ENCODE results near the gene TCEA3. TPM values are rescaled to one million over a fixed set of nuclear protein-coding genes. Genes with fewer than 3 reads are reported as not detected.

The TCEA3 gene
- polyA plus RNA-seq, 4 donors = 20.5 to 55.2 (median 32.4) TPM

- WGBS, 3 donors = 0 to 1% (median 1%) methylated on average over 47 to 87 of the region's 87 CpGs
- H3K36me3 ChIP-seq (ENCODE audit: control insufficient read depth in 3 of 3, insufficient read depth in 2 of 3, low read depth in 1 of 3, low read length in 3 of 3) = no peaks in the 10 kb centered on the region
- H3K27ac ChIP-seq (ENCODE audit: low read depth in 1 of 3, low read length in 2 of 3) = peak within 1 kb of the TSS; percentile 80 to 96 (median 95)
- peak within 1 kb of the TSS; percentile 89 to 98 (median 90) for H3K4me3 ChIP-seq (ENCODE audit: low read depth in 1 of 3, low read length in 3 of 3)
- no peaks in the 10 kb centered on the region for H3K9me3 ChIP-seq (ENCODE audit: control insufficient read depth in 2 of 2, insufficient read depth in 1 of 2, low read depth in 1 of 2, low read length in 1 of 2)
- FAIRE-seq (no peak), DNase-seq (peak; percentile 99 to 100)
- H3K4me1 ChIP-seq (ENCODE audit: control insufficient read depth in 3 of 3, insufficient read depth in 2 of 3, low read depth in 1 of 3, low read length in 2 of 3) = peaks cover 0 to 19% (median 9%) of the 10 kb centered on the region in 3 donors
- H3K27me3 ChIP-seq (ENCODE audit: control insufficient read depth in 3 of 3, insufficient read depth in 3 of 3, low read length in 3 of 3) = no peaks in the 10 kb centered on the region
These were observed 80.2 kb downstream of the TCEA3 start, which contains the start of gene HNRNPR for GRCh38 chr1:23344111-23344986. HNRNPR (minus strand) TSS chr1:23344284; CDS start chr1:23341008, 3,276 bp downstream.

DNA sequence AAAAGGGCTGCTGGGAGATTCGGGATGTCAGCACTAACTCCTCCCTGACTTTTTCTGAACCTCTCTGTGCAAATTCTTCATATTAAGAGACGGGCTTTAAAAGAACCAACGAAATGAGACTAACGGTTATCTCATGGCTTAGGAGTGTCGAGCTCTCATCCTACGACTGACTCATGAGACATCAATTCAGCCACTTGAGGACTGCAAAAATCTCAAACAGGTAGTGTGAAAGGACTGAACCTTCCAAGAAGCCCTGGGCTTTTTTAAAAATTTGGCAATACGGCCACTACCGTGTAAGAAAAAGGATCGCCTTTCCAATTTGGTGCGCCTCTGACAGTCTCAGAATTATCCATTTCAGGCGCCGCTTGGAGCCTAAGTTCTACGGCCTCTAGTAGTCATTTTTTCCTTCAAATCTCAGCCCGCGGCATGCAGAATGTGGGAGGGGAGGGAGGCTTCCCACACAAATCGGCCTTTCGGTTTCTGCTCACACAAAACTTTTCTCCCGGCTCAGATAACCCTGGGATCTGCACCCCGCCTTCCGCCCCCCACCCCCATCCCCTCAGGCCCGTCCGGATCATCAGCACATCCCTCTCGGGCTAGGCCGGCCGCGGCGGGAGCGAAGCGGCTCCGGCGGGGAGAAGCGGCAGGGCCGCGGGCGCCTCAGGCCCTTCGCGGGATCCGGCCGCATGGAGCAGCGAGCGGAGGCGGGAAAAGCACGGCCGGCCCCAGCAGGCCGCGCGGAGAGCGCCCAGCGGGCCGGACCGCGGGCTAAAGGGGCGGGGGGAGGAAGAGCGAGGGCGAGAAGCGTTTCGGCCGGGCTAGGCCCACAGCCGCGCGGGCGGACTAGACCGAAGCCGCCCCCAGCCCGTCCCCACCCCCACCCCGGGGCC, 81.1 kb downstream of the TCEA3 start:
- FAIRE-seq (no peak), DNase-seq (peak; percentile 46 to 54)
- Histone ChIP-seq H3K4me1 (ENCODE audit: control insufficient read depth in 3 of 3, insufficient read depth in 2 of 3, low read depth in 1 of 3, low read length in 2 of 3) (peaks cover 0 to 19% (median 9%) of the 10 kb centered on the region in 3 donors), H3K36me3 (ENCODE audit: control insufficient read depth in 3 of 3, insufficient read depth in 2 of 3, low read depth in 1 of 3, low read length in 3 of 3) (no peaks in the 10 kb centered on the region), H3K4me3 (ENCODE audit: low read depth in 1 of 3, low read length in 3 of 3) (peak overlapping the region; percentile 89 to 98 (median 90)), H3K27ac (ENCODE audit: low read depth in 1 of 3, low read length in 2 of 3) (peak overlapping the region; percentile 80 to 95 (median 90)), H3K27me3 (ENCODE audit: control insufficient read depth in 3 of 3, insufficient read depth in 3 of 3, low read length in 3 of 3) (no peaks in the 10 kb centered on the region), H3K9me3 (ENCODE audit: control insufficient read depth in 2 of 2, insufficient read depth in 1 of 2, low read depth in 1 of 2, low read length in 1 of 2) (no peaks in the 10 kb centered on the region)
- WGBS, 3 donors = 0 to 1% (median 0%) methylated on average over 49 to 66 of the region's 66 CpGs

DNA sequence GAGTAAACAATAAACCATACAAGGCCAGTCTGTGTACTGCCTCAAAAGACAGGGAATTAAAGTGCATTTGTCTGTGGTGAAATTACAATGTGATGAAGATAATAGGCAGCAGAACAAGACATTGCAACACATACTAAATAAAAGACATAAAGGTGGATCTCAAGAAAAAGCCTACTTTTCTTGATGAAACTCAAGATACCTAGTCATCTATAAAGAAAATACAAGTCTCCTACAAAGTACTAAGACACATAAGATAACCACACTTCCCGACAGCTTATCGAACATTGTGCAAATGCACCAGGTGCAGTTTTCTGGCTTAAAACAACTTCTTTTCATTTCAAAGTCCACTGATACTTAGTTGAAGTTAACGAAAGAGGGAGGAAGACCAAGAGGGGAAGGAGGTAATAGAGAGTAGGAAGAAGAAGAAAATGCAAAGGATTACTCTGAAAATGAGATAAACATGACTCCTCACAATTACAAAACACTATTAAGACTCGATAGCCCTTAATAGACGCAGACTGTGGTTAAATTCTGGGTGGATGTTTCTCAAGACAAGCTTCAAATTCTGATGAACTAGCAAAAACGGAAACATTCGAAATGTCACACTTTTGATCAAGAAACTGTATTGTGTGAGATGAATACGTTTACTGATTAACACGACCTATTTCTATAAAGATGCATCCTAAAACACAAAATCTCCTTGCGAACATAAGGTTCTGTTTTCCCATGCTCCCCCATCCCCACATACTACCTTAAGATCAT, 82.4 kb downstream of the TCEA3 start:
- Histone ChIP-seq H3K27me3 (ENCODE audit: control insufficient read depth in 3 of 3, insufficient read depth in 3 of 3, low read length in 3 of 3) (no peaks in the 10 kb centered on the region), H3K4me3 (ENCODE audit: low read depth in 1 of 3, low read length in 3 of 3) (peak overlapping the region in 2 of 3 donors; percentile 44 to 89), H3K27ac (ENCODE audit: low read depth in 1 of 3, low read length in 2 of 3) (peak overlapping the region in 1 of 3 donors; percentile 90), H3K36me3 (ENCODE audit: control insufficient read depth in 3 of 3, insufficient read depth in 2 of 3, low read depth in 1 of 3, low read length in 3 of 3) (peaks cover 4% of the 10 kb centered on the region in 3 donors), H3K4me1 (ENCODE audit: control insufficient read depth in 3 of 3, insufficient read depth in 2 of 3, low read depth in 1 of 3, low read length in 2 of 3) (peaks cover 0 to 19% (median 9%) of the 10 kb centered on the region in 3 donors), H3K9me3 (ENCODE audit: control insufficient read depth in 2 of 2, insufficient read depth in 1 of 2, low read depth in 1 of 2, low read length in 1 of 2) (no peaks in the 10 kb centered on the region)
- 1 to 3% (median 2%) methylated on average over 10 of the region's 10 CpGs for WGBS, 3 donors
- no peak for FAIRE-seq
- peak in 1 of 2 donors; percentile 56 for DNase-seq

DNA sequence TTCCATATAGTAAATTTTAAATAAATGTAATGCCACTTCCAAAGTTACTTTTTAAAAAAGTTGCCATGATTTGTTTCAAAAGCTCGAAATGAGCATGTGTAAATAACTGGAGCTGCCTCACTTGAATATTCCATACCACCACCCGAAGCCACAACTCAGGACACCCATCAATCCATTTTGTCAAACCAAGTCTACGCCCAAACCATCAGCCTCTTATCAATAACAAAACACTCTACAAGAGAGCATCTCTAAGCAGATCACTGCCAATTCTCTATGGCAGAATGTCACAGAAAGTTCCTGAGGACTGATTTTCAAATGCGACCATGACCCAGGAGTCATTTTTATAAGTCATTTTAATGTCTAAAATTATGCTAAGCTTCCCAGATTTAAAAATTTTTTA, 84.9 kb downstream of the TCEA3 start:
- FAIRE-seq = no peak
- 55 to 73% (median 62%) methylated on average over 4 of the region's 4 CpGs for WGBS, 3 donors

DNA sequence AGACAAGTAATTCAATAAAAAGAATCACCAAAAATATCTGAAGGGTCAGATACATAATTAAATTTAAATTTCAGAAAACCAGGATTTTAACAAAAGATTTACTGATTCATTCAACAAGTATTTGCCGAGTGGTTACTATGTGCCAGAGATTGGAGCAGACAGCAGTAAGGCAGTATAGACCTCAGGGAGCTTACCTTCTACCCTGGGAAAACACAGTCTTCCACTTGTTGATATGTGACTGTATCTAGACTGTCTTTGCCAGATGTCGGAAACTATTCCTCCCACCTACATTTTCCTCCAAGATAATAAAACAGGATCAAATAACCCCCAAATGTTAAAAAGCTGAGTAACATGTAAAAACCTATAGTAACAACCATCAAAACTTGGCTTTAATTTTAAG, 86.7 kb downstream of the TCEA3 start:
- WGBS, 3 donors = 79 to 83% (median 81%) methylated on average over 2 of the region's 2 CpGs
- H3K27me3 ChIP-seq (ENCODE audit: control insufficient read depth in 3 of 3, insufficient read depth in 3 of 3, low read length in 3 of 3) = no peaks in the 10 kb centered on the region
- H3K9me3 ChIP-seq (ENCODE audit: control insufficient read depth in 2 of 2, insufficient read depth in 1 of 2, low read depth in 1 of 2, low read length in 1 of 2) = no peaks in the 10 kb centered on the region
- no peak overlapping the region for H3K4me3 ChIP-seq (ENCODE audit: low read depth in 1 of 3, low read length in 3 of 3)
- no peak overlapping the region for H3K27ac ChIP-seq (ENCODE audit: low read depth in 1 of 3, low read length in 2 of 3)
- H3K4me1 ChIP-seq (ENCODE audit: control insufficient read depth in 3 of 3, insufficient read depth in 2 of 3, low read depth in 1 of 3, low read length in 2 of 3) = peaks cover 0 to 15% (median 9%) of the 10 kb centered on the region in 3 donors
- FAIRE-seq (no peak), DNase-seq (no peak)
- peaks cover 4 to 27% (median 8%) of the 10 kb centered on the region in 3 donors for H3K36me3 ChIP-seq (ENCODE audit: control insufficient read depth in 3 of 3, insufficient read depth in 2 of 3, low read depth in 1 of 3, low read length in 3 of 3)

More for the DNA sequence above, 84.9 kb downstream of the TCEA3 start:
- Histone ChIP-seq H3K4me3 (ENCODE audit: low read depth in 1 of 3, low read length in 3 of 3) (no peak overlapping the region), H3K9me3 (ENCODE audit: control insufficient read depth in 2 of 2, insufficient read depth in 1 of 2, low read depth in 1 of 2, low read length in 1 of 2) (no peaks in the 10 kb centered on the region), H3K4me1 (ENCODE audit: control insufficient read depth in 3 of 3, insufficient read depth in 2 of 3, low read depth in 1 of 3, low read length in 2 of 3) (peaks cover 0 to 15% (median 9%) of the 10 kb centered on the region in 3 donors), H3K27me3 (ENCODE audit: control insufficient read depth in 3 of 3, insufficient read depth in 3 of 3, low read length in 3 of 3) (no peaks in the 10 kb centered on the region), H3K36me3 (ENCODE audit: control insufficient read depth in 3 of 3, insufficient read depth in 2 of 3, low read depth in 1 of 3, low read length in 3 of 3) (peaks cover 4 to 17% (median 4%) of the 10 kb centered on the region in 3 donors), H3K27ac (ENCODE audit: low read depth in 1 of 3, low read length in 2 of 3) (no peak overlapping the region)
- DNase-seq = no peak

- Histone ChIP-seq H3K4me1 (ENCODE audit: control insufficient read depth in 3 of 3, insufficient read depth in 2 of 3, low read depth in 1 of 3, low read length in 2 of 3) (no peaks in the 10 kb centered on the region), H3K9me3 (ENCODE audit: control insufficient read depth in 2 of 2, insufficient read depth in 1 of 2, low read depth in 1 of 2, low read length in 1 of 2) (no peaks in the 10 kb centered on the region), H3K27me3 (ENCODE audit: control insufficient read depth in 3 of 3, insufficient read depth in 3 of 3, low read length in 3 of 3) (no peaks in the 10 kb centered on the region), H3K27ac (ENCODE audit: low read depth in 1 of 3, low read length in 2 of 3) (no peak overlapping the region), H3K36me3 (ENCODE audit: control insufficient read depth in 3 of 3, insufficient read depth in 2 of 3, low read depth in 1 of 3, low read length in 3 of 3) (peaks cover 8 to 63% (median 13%) of the 10 kb centered on the region in 3 donors), H3K4me3 (ENCODE audit: low read depth in 1 of 3, low read length in 3 of 3) (no peak overlapping the region)
- FAIRE-seq (no peak), DNase-seq (no peak)
- WGBS, 3 donors = 93 to 98% (median 96%) methylated on average over 8 of the region's 8 CpGs
These were observed 92.8 kb downstream of the TCEA3 start for GRCh38 chr1:23331713-23332112.

Data from small intestine (tissue), 7 donors.